HepG2 (cell line): ENCODE data around the gene RBM23. TPM values are rescaled to one million over a fixed set of nuclear protein-coding genes. Genes with fewer than 3 reads are reported as not detected.

ENCODE experiments used
- GMEB1 ChIP-seq: sonication (generic); formaldehyde crosslinking; IDR thresholded peaks from 2 replicates; pipeline ENCODE4 v1.5.1; 2020; ENCODE audit warnings: missing genetic modification reagents, mild to moderate bottlenecking, borderline replicate concordance
- HHEX ChIP-seq: IDR thresholded peaks from 2 replicates; pipeline ENCODE4 v1.6.1; 2016; ENCODE audit warnings: control low read depth
- HIVEP1 ChIP-seq: sonication (generic); formaldehyde crosslinking; IDR thresholded peaks from 2 replicates; pipeline ENCODE4 v1.4.0; 2020; ENCODE audit warnings: mild to moderate bottlenecking, missing genetic modification reagents
- KAT8 ChIP-seq: IDR thresholded peaks from 2 replicates; pipeline ENCODE4 v1.6.1; 2016; ENCODE audit warnings: missing genetic modification reagents, missing compliant biosample characterization
- LBX2 ChIP-seq: sonication (generic); formaldehyde crosslinking; IDR thresholded peaks from 2 replicates; pipeline ENCODE4 v1.5.0; 2020; ENCODE audit warnings: missing genetic modification reagents, mild to moderate bottlenecking, borderline replicate concordance
- NFATC3 ChIP-seq: sonication (generic); formaldehyde crosslinking; IDR thresholded peaks from 2 replicates; pipeline ENCODE4 v1.5.1; 2020; ENCODE audit warnings: mild to moderate bottlenecking, missing genetic modification reagents
- NFRKB ChIP-seq: fragments of 450-650 bp; IDR thresholded peaks from 2 replicates; pipeline ENCODE4 v1.6.1; 2017
- PATZ1 ChIP-seq: sonication (generic); formaldehyde crosslinking; IDR thresholded peaks from 2 replicates; pipeline ENCODE4 v1.4.0; 2020; ENCODE audit warnings: missing genetic modification reagents
- PREB ChIP-seq: sonication (generic); formaldehyde crosslinking; IDR thresholded peaks from 2 replicates; pipeline ENCODE4 v1.4.0; 2020; ENCODE audit warnings: missing genetic modification reagents
- RFX1 ChIP-seq: fragments of 450-650 bp; IDR thresholded peaks from 2 replicates; pipeline ENCODE4 v1.6.1; 2017
- RFXANK ChIP-seq: IDR thresholded peaks from 2 replicates; pipeline ENCODE4 v1.6.1; 2016
- STAG1 ChIP-seq: sonication (generic); formaldehyde crosslinking; IDR thresholded peaks from 2 replicates; pipeline ENCODE4 v1.4.0; 2020; ENCODE audit warnings: missing genetic modification reagents
- TEAD3 ChIP-seq: optimal IDR thresholded peaks from 2 replicates; pipeline ENCODE3; 2016; ENCODE audit warnings: borderline replicate concordance
- ZBTB39 ChIP-seq: sonication (generic); formaldehyde crosslinking; IDR thresholded peaks from 2 replicates; pipeline ENCODE4 v1.5.0; 2020; ENCODE audit warnings: missing genetic modification reagents
- ZBTB4 ChIP-seq: sonication (generic); formaldehyde crosslinking; IDR thresholded peaks from 2 replicates; pipeline ENCODE4 v1.4.0; 2020; ENCODE audit warnings: missing genetic modification reagents, mild to moderate bottlenecking, borderline replicate concordance
- ZNF460 ChIP-seq: sonication (generic); formaldehyde crosslinking; IDR thresholded peaks from 2 replicates; pipeline ENCODE4 v1.5.1; 2020; ENCODE audit warnings: missing genetic modification reagents, mild to moderate bottlenecking, borderline replicate concordance
- ZNF577 ChIP-seq: sonication (generic); formaldehyde crosslinking; IDR thresholded peaks from 2 replicates; pipeline ENCODE4 v1.4.0; 2020; ENCODE audit warnings: mild to moderate bottlenecking, low read depth, missing genetic modification reagents, borderline replicate concordance
- polyA plus RNA-seq, 8 experiments: library from polyadenylated mRNA; depleted of rRNA in 3 of 8; stranded (reverse) in 7 of 8; unstranded in 1 of 8; fragments of >200 nt; fragmentation: Illumina TruSeq in 4 of 8; extraction: Trizol in 4 of 8; gene quantifications; 2 replicates each; pipeline versions ENCODE4 v1.2.1 to v1.2.3, GENCODE V29; 2011 to 2016; ENCODE audit warnings: low read depth in 4 of 8, missing spikeins in 1 of 8, mixed read lengths in 1 of 8; ENCODE audit not compliant: insufficient read depth in 1 of 8
- total RNA-seq, 5 experiments: library from RNA; depleted of rRNA; stranded (reverse); fragments of >200 nt; fragmentation: Illumina TruSeq; extraction: Trizol; gene quantifications; 2 replicates each; pipeline ENCODE4 v1.2.3, GENCODE V29; 2016; ENCODE audit warnings: low read depth in 1 of 5

The RBM23 gene
- total and polyA plus RNA-seq, 2 of the 13 experiments (the other 11 are each of a cell fraction or from before 2014, with no cell fraction given): 1.5 to 2.1 TPM

GRCh38 chr14:22872033-22872832 lies 46.7 kb downstream of the RBM23 start (continued):
- peak; percentile 51; the same call in 1 of the 2 replicates for TF ChIP-seq GMEB1
- TF ChIP-seq STAG1 (CRISPR knock-in tag): peak; percentile 86
- peak; percentile 44; the same call in 1 of the 2 replicates for TF ChIP-seq KAT8
- TF ChIP-seq LBX2: 0 out of 2 replicates have a peak, but pooled peaks have one; percentile 14
- no peak for TF ChIP-seq PREB
- TF ChIP-seq TEAD3: peak; percentile 52
- 0 out of 2 replicates have a peak, but pooled peaks have one; percentile 2 for TF ChIP-seq ZNF577 (CRISPR knock-in tag)
- no peak for TF ChIP-seq RFX1
- TF ChIP-seq ZNF460 (CRISPR knock-in tag): no peak
- TF ChIP-seq ZBTB4 (CRISPR knock-in tag): no peak
- TF ChIP-seq ZBTB39: no peak
- TF ChIP-seq HHEX (CRISPR knock-in tag): no peak
- no peak for TF ChIP-seq RFXANK
- TF ChIP-seq NFRKB: no peak
- TF ChIP-seq NFATC3 (CRISPR knock-in tag): 0 out of 2 replicates have a peak, but pooled peaks have one; percentile 86
- TF ChIP-seq PATZ1 (CRISPR knock-in tag): peak; percentile 59
- peak; percentile 16; the same call in 1 of the 2 replicates for TF ChIP-seq HIVEP1 (CRISPR knock-in tag)
